WTC11 (cell line): ENCODE results near the gene CRACR2A.

Experiments used
- ATF3 ChIP-seq: sonication (generic); formaldehyde crosslinking; conservative IDR thresholded peaks from 2 replicates; pipeline ENCODE4 v1.8.1; 2022; ENCODE audit warnings: mild to moderate bottlenecking, missing genetic modification reagents
- CREB1 ChIP-seq: sonication (generic); formaldehyde crosslinking; IDR thresholded peaks from 2 replicates; pipeline ENCODE4 v1.8.0; 2023; ENCODE audit warnings: mild to moderate bottlenecking, missing genetic modification reagents
- CTCF ChIP-seq: fragments of 200-600 bp; IDR thresholded peaks from 2 replicates; pipeline ENCODE4 v1.8.0; 2022; ENCODE audit warnings: antibody characterized with exemption
- E2F4 ChIP-seq: sonication (generic); formaldehyde crosslinking; IDR thresholded peaks from 2 replicates; pipeline ENCODE4 v1.8.1; 2022; ENCODE audit warnings: low read depth, mild to moderate bottlenecking, moderate library complexity, missing genetic modification reagents, borderline replicate concordance
- ELF4 ChIP-seq: sonication (generic); formaldehyde crosslinking; IDR thresholded peaks from 2 replicates; pipeline ENCODE4 v1.8.1; 2022; ENCODE audit warnings: low read depth, mild to moderate bottlenecking, moderate library complexity, missing genetic modification reagents
- JAZF1 ChIP-seq: fragments of 250-450 bp; sonication (Bioruptor Pico); IDR thresholded peaks from 2 replicates; pipeline ENCODE4 v1.9.0; 2021; ENCODE audit warnings: moderate library complexity, mild to moderate bottlenecking, inconsistent platforms
- MAX ChIP-seq: sonication (generic); formaldehyde crosslinking; IDR thresholded peaks from 2 replicates; pipeline ENCODE4 v1.8.0; 2022; ENCODE audit warnings: mild to moderate bottlenecking, missing genetic modification reagents
- NR2C2 ChIP-seq: sonication (generic); formaldehyde crosslinking; IDR thresholded peaks from 2 replicates; pipeline ENCODE4 v1.8.0; 2022; ENCODE audit warnings: mild to moderate bottlenecking, missing genetic modification reagents
- TEAD4 ChIP-seq: sonication (generic); formaldehyde crosslinking; IDR thresholded peaks from 2 replicates; pipeline ENCODE4 v1.8.0; 2022; ENCODE audit warnings: mild to moderate bottlenecking, missing genetic modification reagents
- TP53 ChIP-seq: sonication (generic); formaldehyde crosslinking; IDR thresholded peaks from 2 replicates; pipeline ENCODE4 v1.8.1; 2023; ENCODE audit warnings: mild to moderate bottlenecking, missing genetic modification reagents
- USF2 ChIP-seq: sonication (generic); formaldehyde crosslinking; IDR thresholded peaks from 2 replicates; pipeline ENCODE4 v1.8.1; 2023; ENCODE audit warnings: mild to moderate bottlenecking, missing genetic modification reagents, moderate library complexity
- ZNF281 ChIP-seq: sonication (generic); formaldehyde crosslinking; IDR thresholded peaks from 2 replicates; pipeline ENCODE4 v1.8.0; 2023; ENCODE audit warnings: mild to moderate bottlenecking, missing genetic modification reagents
- ZNF317 ChIP-seq: sonication (generic); formaldehyde crosslinking; IDR thresholded peaks from 2 replicates; pipeline ENCODE4 v1.8.1; 2023; ENCODE audit warnings: low read depth, mild to moderate bottlenecking, moderate library complexity, missing genetic modification reagents, borderline replicate concordance

- TF ChIP-seq TP53 (CRISPR knock-in tag) (no peak), MAX (CRISPR knock-in tag) (no peak), TEAD4 (CRISPR knock-in tag) (no peak), ZNF317 (CRISPR knock-in tag) (no peak), NR2C2 (no peak), CTCF (no peak), ATF3 (CRISPR knock-in tag) (no peak), JAZF1 (CRISPR knock-in tag) (no peak), ELF4 (CRISPR knock-in tag) (no peak), USF2 (no peak), ZNF281 (CRISPR knock-in tag) (no peak), E2F4 (CRISPR knock-in tag) (no peak), CREB1 (CRISPR knock-in tag) (no peak)
Observed at GRCh38 chr12:3717283-3717898, 35.5 kb downstream of the CRACR2A start.
